ENCODE data around the gene SPEN.

DNA sequence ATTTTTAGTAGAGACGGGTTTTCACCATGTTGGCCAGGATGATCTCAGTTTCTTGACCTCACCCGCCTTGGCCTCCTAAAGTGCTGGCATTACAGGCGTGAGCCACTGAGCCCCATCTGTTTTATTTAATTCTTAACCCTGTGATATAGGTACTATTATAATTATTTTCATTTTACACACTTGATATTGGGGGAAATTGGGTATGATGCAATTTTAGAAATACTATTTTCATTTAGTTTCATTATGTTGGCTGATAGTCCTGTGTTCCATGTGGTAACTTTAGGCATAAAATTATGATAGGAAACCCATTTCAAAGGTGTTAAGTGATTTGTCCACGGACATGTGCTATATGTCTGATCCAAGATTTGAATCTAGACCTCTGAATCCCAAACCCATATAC lies 61.1 kb downstream of the SPEN start:
- TF ChIP-seq, protein P1, sequence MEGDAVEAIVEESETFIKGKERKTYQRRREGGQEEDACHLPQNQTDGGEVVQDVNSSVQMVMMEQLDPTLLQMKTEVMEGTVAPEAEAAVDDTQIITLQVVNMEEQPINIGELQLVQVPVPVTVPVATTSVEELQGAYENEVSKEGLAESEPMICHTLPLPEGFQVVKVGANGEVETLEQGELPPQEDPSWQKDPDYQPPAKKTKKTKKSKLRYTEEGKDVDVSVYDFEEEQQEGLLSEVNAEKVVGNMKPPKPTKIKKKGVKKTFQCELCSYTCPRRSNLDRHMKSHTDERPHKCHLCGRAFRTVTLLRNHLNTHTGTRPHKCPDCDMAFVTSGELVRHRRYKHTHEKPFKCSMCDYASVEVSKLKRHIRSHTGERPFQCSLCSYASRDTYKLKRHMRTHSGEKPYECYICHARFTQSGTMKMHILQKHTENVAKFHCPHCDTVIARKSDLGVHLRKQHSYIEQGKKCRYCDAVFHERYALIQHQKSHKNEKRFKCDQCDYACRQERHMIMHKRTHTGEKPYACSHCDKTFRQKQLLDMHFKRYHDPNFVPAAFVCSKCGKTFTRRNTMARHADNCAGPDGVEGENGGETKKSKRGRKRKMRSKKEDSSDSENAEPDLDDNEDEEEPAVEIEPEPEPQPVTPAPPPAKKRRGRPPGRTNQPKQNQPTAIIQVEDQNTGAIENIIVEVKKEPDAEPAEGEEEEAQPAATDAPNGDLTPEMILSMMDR (IDR thresholded peaks at IDR 0.05): no peak
- no peak for TF ChIP-seq POLR2A (IDR thresholded peaks at IDR 0.05)
